Endothelial cell (in vitro differentiated cells): ENCODE results near the gene ULBP1. TPM values are rescaled to one million over a fixed set of nuclear protein-coding genes. Genes with fewer than 3 reads are reported as not detected.
"Not testable (repeated sequence)": the region's sequence is repeated elsewhere in the genome, so short reads cannot be mapped to it uniquely, and the experiment has no call there.

Experiments
- DNase-seq: peaks from one replicate; pipeline ENCODE4 v3.0.0; 2021; ENCODE audit warnings: low spot score
- H3K27ac Mint-ChIP-seq: one replicate; pipeline ENCODE4 v1.8.0; 2021; ENCODE audit warnings: mixed read lengths, inconsistent platforms; ENCODE audit not compliant: unreplicated experiment
- H3K27me3 Mint-ChIP-seq: one replicate; pipeline ENCODE4 v1.8.0; 2021; ENCODE audit warnings: mild to moderate bottlenecking, moderate library complexity, mixed read lengths, inconsistent platforms; ENCODE audit not compliant: unreplicated experiment
- H3K36me3 Mint-ChIP-seq: one replicate; pipeline ENCODE4 v1.8.0; 2021; ENCODE audit warnings: mild to moderate bottlenecking, low read depth, mixed read lengths, inconsistent platforms; ENCODE audit not compliant: unreplicated experiment
- H3K4me1 Mint-ChIP-seq: one replicate; pipeline ENCODE4 v1.8.0; 2021; ENCODE audit warnings: mild to moderate bottlenecking, mixed read lengths, inconsistent platforms; ENCODE audit not compliant: unreplicated experiment
- H3K4me3 Mint-ChIP-seq: one replicate; pipeline ENCODE4 v1.8.0; 2021; ENCODE audit warnings: mild to moderate bottlenecking, mixed read lengths, inconsistent platforms; ENCODE audit not compliant: unreplicated experiment
- H3K9me3 Mint-ChIP-seq: one replicate; pipeline ENCODE4 v1.8.0; 2021; ENCODE audit warnings: mixed read lengths, inconsistent platforms; ENCODE audit not compliant: unreplicated experiment
- total RNA-seq: library from RNA; stranded (reverse); fragmentation: NEBNext Ultra II Directional; extraction: Animal tissue kit (Norgen Biotek cat#: 25700); gene quantifications from one replicate; pipeline ENCODE4 v1.2.1, GENCODE V29; 2021; ENCODE audit not compliant: unreplicated experiment
- TF ChIP-seq, protein P1 (sequence below): fragments of 200-600 bp; sonication (generic); IDR thresholded peaks from one replicate; pipeline ENCODE4 v1.5.0; 2021; ENCODE audit warnings: antibody characterized with exemption; ENCODE audit not compliant: unreplicated experiment

Gene ULBP1
- total RNA-seq, 1 donor from 2014 or later, result 24.8 TPM

GRCh38 chr6:149924206-149924932 is 39.4 kb upstream of the ULBP1 start:
- Mint-ChIP-seq H3K27ac (no peak overlapping the region), H3K4me3 (peak overlapping the region; percentile 57), H3K4me1 (peaks cover 25% of the 10 kb centered on the region), H3K27me3 (peaks cover 25% of the 10 kb centered on the region), H3K9me3 (no peaks in the 10 kb centered on the region), H3K36me3 (peaks cover 6% of the 10 kb centered on the region)
- TF ChIP-seq, protein P1, sequence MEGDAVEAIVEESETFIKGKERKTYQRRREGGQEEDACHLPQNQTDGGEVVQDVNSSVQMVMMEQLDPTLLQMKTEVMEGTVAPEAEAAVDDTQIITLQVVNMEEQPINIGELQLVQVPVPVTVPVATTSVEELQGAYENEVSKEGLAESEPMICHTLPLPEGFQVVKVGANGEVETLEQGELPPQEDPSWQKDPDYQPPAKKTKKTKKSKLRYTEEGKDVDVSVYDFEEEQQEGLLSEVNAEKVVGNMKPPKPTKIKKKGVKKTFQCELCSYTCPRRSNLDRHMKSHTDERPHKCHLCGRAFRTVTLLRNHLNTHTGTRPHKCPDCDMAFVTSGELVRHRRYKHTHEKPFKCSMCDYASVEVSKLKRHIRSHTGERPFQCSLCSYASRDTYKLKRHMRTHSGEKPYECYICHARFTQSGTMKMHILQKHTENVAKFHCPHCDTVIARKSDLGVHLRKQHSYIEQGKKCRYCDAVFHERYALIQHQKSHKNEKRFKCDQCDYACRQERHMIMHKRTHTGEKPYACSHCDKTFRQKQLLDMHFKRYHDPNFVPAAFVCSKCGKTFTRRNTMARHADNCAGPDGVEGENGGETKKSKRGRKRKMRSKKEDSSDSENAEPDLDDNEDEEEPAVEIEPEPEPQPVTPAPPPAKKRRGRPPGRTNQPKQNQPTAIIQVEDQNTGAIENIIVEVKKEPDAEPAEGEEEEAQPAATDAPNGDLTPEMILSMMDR, result no peak
- DNase-seq, result no peak

- Mint-ChIP-seq H3K27me3 (peaks cover 25% of the 10 kb centered on the region), H3K4me3 (no peak overlapping the region), H3K27ac (no peak overlapping the region), H3K4me1 (peaks cover 24% of the 10 kb centered on the region), H3K36me3 (peaks cover 5% of the 10 kb centered on the region), H3K9me3 (no peaks in the 10 kb centered on the region)
- no peak for DNase-seq
- TF ChIP-seq, protein P1, result no peak
Observed at GRCh38 chr6:149924933-149925252, 38.9 kb upstream of the ULBP1 start.

GRCh38 chr6:149925253-149925973 is 38.3 kb upstream of the ULBP1 start:
- TF ChIP-seq, protein P1, result no peak
- H3K27ac Mint-ChIP-seq, result peak overlapping the region; percentile 42
- H3K36me3 Mint-ChIP-seq, result peaks cover 5% of the 10 kb centered on the region
- peak; percentile 39 for DNase-seq
- H3K4me1 Mint-ChIP-seq, result peaks cover 24% of the 10 kb centered on the region
- H3K27me3 Mint-ChIP-seq, result peaks cover 25% of the 10 kb centered on the region
- H3K9me3 Mint-ChIP-seq, result no peaks in the 10 kb centered on the region
- H3K4me3 Mint-ChIP-seq, result peak overlapping the region; percentile 79

DNA sequence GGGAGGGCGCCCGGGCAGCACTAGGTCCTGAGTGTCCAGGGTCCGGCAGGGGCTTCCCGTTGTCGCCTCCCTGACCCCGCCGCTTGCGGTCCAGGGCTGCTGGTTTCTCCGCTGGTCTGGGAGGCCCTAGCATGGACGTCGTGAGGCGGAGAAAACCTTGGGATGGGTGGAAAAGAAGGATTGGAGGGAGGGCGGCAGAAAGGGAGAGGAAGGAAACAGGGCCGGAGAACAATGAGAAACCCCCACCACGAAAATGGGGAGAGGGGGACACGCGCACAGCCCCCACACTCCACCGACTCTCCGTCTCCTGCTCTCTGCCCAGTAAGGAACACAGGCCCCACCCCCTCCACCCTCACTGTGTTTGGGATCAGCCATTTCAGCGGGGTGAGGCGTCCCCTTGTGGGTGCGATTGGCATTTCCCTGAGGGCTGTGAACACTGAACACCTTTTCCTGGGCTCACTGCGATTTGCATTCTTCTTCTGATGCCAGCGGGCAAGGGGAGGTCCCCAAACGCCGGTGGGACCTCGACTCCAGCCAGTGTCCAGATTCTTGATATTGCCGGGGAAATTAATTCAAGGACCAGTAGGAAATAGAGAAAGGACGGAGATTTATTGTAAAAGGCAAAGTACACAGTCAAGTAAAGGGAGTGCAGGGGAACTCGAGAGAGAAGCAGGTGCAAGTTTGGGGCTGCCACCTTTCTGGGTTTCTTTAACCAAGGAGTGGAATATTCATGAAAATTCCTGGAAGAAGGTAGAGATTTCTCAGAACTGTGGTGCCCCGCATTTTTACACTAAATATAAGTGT is 37.6 kb upstream of the ULBP1 start:
- DNase-seq, result peak; percentile 93
- peaks cover 20% of the 10 kb centered on the region for H3K4me1 Mint-ChIP-seq
- H3K27ac Mint-ChIP-seq, result no peak overlapping the region

DNA sequence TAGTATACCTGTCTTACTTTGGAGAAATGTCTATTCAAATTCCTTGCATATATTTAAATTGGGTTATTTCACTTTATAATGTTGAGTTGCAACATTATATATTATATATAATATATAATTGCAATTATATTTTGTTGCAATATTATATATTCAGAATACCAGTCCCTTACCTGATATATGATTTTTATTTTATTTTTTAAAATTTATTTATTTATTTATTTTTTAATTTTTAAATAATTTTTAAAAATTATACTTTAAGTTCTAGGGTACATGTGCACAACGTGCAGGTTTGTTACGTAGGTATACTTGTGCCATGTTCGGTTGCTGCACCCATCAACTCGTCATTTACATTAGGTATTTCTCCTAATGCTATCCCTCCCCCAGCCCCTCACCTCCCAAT is 36.7 kb upstream of the ULBP1 start:
- DNase-seq, H3K27ac Mint-ChIP-seq, H3K36me3 Mint-ChIP-seq, H3K9me3 Mint-ChIP-seq, H3K4me3 Mint-ChIP-seq: not testable (repeated sequence)
- Mint-ChIP-seq H3K4me1 (peaks cover 17% of the 10 kb centered on the region), H3K27me3 (peaks cover 15% of the 10 kb centered on the region)

More for the DNA sequence above, 37.6 kb upstream of the ULBP1 start:
- peaks cover 2% of the 10 kb centered on the region for H3K36me3 Mint-ChIP-seq
- no peaks in the 10 kb centered on the region for H3K9me3 Mint-ChIP-seq
- TF ChIP-seq, protein P1, result peak; percentile 79
- peak overlapping the region; percentile 85 for H3K4me3 Mint-ChIP-seq
- peaks cover 22% of the 10 kb centered on the region for H3K27me3 Mint-ChIP-seq
